Hepatic stellate cell (primary cell): ENCODE data around the gene UFD1.
A peak's percentile ranks its signal among the peaks of the same experiment; 100 is the strongest.

Experiments used
- DNase-seq: peaks from one replicate; pipeline ENCODE4 v3.0.0; 2011; ENCODE audit warnings: low spot score

UFD1 gene, protein sequence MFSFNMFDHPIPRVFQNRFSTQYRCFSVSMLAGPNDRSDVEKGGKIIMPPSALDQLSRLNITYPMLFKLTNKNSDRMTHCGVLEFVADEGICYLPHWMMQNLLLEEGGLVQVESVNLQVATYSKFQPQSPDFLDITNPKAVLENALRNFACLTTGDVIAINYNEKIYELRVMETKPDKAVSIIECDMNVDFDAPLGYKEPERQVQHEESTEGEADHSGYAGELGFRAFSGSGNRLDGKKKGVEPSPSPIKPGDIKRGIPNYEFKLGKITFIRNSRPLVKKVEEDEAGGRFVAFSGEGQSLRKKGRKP

DNA sequence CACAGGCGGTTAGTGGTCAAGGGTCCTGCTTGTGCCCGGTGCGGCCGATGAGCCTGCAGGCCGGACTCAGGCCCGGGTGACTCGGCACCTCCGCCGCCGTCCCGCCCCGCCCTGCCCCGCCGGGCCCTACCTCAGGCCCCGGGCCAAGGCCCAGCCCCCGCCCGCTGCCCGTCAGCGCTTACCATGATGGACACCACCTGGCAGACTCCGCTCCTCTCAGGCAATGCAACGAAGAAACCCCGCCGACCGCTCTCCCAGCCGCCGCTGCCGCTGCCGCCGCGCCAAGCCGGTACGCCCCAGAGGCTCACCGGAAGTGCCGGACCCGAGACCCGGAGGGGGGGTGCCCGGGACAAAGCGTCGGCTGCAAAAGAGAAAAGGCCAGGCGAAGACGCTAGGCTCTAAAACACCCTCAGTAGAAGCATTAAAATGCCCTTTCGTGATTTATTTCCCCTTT lies at the start of gene UFD1:
UFD1 (minus strand) TSS at position 293 of the 454 bp plus-strand sequence; CDS start at position 185, 108 bp downstream.
- peak; percentile 81 for DNase-seq

DNA sequence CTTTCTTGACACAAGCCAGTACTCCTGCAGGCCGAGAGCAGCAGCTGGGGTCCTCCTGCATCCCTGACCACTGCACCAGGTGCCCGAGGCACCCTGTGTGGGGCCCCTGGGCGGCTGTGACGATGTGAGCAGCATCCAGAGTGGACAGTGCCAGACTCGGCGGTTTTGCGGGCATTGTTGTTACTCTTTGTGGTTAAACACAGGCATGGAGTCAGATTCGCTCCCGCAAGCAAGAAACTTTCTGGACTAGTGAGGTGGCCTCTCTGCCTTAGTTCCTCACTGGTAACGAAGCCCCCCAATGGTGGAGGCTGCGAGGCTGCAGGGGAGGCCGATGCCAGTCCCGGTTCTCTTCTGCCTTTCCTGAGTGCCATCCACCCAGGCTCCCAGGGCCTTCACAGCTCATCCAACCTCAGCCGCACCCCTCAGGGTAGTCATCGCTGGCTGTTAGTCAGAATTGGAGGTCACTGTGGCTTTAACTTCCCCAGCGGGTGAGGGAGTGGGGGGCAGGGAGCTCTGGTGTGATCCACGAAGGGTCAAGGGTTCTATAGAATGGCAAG lies 48.9 kb upstream of the UFD1 start:
- no peak for DNase-seq

DNA sequence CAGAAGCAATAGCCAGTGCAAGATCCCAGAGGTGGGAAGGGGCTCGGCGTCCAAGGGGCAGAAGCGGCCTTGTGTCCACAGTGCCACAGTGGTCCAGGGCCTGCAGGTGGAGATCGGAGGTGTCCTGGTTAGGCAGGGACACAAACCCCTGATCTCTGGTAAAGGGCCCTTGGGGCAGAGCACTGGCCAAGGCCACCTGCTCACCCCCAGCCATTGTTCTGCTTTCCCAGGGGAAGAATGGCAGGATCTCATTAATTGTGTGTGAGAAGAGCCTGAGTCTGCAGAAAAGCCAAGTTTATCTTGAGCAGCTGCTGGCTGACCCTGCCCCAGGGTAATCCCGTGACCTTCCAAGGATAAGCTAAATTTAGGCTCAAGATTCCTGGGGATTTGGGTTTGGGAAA lies 48.3 kb upstream of the UFD1 start:
- DNase-seq = no peak

DNA sequence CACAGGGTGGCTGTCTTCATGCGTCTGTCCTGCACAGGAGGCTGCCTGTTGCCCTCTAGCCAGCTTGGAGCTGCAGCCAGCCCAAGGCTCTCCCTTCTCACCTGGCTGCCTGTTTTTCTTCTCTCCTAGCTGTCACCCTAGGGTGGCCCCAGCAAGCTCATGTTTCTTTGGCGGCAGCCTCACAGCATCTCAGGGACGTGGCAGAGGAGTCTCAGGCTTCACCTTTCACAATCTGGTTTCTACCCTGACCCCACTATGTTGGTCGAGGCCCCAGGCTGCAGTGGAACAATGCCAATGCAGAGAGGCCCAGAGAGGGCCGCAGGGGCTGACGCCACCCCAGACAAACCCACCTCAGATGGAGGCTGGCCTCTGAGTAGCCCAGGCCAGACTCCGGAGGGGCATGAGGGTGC lies 47.7 kb upstream of the UFD1 start:
- no peak for DNase-seq

DNA sequence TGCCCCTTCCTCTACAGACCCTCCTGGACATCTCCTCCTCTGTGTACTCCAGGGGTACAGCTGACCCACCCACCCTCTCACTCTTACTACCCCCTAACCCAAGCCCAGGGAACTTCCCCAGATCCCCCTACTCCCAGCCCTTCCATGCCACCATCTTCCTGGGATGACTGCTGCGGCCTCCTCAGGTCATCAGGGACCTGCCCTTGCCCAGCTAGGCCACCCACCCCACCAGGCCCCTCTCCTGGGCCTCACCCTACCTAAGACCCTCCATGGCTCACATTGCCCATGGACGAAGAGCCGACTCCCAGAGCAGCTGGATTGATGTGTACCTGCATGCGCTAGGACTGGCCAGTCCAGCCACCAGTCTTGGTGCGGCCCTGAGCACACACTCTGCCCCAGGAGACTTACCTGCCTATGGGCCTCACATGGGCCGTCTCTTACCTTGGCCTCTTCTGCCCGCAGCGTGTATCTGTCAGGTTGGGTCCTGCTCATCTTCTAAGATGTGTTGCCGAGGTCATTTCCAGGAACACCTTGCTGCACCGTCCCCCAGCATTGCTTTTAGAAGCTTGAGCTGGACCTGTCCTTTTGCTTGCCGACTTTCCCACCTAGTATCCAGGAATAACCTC lies 47.2 kb upstream of the UFD1 start:
- no peak for DNase-seq

DNA sequence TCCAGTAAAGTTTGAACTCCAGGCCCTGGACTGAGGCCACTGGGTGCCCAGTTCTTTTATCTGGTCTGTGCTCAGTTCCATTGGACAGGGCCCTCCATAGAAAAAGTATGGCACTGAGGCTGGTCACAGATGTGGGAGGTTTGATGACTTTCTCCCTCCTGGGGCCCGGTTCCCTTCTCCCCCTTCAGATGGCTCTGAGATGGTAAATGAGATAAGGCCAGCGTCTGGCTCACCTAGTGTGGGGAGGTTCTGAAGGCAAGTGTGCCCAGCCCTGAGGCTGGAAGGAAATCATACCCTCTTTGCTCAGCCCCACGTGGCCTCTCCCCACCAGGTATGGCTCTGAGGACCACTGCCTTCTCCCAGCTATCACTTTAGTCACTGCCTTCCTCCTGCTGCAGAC lies 46.7 kb upstream of the UFD1 start:
- DNase-seq = no peak

DNA sequence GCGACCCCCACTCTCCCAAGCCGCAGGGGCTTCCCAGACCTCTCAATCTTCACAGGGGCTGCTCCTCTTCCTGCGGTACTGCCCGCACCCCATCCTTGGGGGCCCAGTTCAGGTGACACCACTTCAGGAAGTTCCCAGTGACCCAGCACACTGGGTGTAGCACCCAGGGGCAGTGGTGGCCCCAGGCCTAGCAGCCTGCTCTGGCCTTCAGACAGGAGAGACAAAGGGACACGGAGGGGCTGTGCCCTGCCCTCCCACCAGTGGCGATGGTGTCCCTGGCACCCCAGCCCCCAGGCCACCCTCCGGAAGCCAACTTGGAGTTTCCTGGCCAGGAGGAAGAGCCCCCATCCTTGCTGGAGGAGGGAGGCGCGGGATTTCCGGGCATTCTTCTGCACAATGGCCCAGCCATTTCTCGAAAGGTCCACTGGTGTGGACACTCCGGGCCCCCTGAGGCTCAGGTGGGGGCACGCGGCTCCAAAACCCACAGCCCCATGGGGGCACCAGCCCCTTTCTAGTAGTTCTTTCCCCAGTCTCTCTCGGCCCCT lies 46.2 kb upstream of the UFD1 start:
- DNase-seq = no peak

DNA sequence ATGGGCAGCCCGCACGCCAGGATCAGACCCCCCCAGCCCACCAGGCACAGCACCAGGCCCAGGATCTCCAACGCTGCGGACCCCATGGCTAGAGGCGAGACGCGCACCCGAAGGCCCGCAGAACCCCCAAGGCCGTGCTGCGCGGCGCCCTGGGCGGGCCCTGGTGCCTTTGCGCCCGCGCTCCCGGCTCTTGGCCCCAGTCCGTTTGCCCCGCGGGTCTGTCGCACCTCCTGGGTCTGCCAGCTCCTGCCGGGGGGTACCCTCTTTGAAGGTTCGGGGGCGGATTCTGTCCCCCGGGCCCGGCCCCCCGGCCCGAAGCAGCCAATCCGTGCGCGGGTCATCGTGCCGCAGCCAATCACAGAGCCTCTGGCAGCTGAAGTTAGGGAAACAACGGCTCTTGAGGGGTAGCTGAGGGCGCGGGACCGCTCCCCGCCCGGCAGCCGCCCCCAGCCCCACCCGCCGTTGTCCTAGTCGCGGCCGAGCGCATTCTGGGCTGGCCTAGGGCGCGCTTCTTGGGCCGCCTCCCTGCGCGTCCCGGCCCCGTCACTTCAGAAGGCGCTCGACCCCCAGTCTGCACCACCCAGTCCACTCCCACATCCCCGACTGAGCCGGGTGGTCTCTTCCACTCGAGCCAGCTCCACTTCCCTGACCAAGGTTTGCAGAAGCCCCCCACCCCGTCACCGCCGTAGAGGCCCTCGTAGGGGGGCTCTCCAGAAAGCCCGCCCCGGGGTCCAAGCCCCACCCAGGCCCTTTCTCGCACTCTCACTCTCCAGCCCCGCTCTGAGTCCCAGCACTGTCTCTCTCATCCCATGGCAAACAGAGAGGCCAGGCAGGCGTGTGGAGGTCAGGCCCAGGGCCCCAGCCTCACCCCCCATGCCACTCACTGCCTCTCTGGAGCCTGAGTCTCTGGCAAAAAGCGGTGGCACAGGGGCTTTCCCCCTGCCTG lies 45.5 kb upstream of the UFD1 start, which contains the start of gene CLDN5:
CLDN5 (minus strand) TSS at position 241 of the 946 bp plus-strand sequence; CDS start at position 86, 155 bp downstream.
- DNase-seq = peak; percentile 54

DNA sequence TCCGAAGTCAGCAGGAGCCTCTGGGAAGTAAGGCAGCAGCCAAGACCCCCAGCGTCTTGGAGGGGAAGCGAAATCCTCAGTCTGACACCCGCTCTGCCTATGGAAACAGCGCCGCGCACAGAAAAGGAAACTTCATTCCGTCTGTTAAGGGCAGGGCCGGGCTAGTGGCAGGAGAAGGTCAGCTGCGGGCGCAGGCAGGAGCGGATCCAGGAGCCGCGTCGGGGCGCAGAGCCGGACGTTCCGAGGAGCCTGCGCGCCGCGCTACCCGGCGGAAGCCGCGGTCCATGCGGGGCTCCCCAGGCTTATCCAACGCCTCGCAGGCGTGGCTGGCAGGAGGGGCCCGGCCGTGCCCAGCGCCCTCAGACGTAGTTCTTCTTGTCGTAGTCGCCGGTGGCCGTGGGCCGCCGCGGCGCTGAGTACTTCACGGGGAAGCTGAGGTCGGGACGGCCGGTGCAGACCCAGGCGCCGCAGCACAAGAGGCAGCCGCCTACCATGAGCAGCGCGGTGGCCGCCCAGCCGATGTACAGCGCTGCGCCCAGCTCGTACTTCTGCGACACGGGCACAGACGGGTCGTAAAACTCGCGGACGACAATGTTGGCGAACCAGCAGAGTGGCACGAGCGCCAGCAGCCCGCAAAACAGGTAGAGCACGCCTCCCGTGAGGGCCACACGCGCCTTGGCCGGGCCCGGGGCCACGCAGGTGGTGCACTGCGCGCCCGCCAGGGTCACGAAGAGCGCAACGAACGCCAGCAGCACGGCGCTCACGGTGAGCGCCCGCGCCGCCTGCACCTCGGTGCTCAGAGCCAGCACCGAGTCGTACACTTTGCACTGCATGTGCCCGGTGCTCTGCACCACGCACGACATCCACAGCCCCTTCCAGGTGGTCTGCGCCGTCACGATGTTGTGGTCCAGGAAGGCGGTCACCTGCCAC lies 44.5 kb upstream of the UFD1 start:
- no peak for DNase-seq

DNA sequence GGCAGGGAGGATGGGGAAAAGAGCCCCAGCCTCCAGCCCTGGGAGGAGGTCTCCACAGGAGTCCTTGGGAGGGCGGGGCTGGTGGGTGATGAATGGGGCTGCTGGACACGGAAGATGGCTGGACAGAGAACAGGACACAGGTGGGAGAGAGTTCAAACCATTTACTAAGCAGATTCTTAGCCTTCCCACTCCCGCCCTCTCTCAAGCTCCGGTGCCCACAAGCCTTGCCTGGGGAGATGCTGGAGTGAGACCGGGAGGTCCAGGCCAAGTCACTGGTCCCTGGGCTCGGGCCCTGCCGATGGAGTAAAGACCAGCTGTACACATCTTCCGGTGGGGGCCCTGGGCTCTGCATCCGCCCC lies 43.9 kb upstream of the UFD1 start:
- no peak for DNase-seq

DNA sequence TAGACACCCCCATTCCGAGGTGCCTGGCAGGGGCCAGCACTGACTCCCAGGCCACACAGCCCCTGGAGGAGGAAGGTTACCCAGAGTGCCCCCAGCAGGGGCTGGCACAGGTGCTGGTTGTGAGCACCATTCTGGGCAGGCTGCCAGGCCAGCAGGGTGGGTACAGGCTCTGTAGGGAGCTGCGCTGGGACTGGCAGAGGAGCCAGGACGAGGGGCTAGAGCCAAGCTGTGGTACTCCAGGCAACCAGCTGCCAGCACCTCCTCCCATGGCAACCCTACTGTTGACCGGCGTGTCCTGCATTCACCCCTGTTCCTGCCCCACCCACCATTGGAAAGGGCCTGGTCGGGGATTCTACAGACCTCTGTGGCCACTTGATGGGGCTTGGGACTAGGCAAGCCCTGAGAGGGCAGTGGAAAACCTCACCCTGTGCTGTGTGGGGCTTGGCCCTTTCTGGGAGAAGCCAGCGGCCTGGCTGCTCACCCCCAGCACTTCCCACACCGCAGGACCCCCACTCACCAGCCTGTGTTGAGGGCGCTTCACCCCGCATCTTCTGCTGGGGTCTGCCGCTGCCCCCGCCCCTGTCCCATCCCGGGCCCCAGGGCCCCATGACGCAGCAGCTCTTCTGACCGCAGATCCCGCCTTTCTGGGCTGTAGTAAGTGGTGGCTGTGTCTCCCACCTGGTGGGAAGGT lies 43.3 kb upstream of the UFD1 start:
- no peak for DNase-seq

DNA sequence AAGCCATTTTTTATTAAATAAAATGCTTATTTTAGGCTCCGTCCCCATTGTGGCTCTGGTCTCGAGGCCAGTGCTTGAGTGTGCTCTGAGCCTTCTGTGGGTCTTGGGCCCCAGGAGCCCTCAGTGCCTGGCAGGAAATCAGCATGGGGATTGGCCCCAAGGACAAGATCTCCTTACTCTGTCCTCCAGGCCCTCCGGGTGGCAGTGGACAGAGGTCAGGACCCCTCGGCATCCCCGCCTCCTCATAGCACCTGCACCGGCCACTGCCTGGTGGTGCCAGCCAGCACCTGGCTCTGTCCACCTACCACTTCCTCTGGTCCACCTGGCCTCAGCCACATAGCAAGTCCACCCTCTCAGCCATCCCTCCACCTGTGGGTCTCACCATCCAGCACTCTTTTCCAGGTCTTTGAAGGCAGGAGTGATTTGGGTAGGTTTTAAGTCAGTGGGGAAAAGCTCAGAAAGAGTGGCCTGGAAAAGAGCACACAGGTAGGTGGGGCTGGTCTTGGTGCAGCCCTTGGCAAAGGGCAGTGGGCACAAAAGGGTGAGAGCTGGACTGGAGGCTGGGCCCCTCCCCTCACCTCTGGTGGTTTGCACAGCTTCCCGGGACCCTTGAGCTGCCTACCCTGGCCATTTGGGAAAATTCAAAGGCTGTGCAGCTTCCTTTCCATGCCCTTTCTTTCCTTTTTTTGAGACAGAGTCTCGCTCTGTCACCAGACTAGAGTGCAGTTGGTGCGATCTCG lies 41.7 kb upstream of the UFD1 start:
- no peak for DNase-seq

DNA sequence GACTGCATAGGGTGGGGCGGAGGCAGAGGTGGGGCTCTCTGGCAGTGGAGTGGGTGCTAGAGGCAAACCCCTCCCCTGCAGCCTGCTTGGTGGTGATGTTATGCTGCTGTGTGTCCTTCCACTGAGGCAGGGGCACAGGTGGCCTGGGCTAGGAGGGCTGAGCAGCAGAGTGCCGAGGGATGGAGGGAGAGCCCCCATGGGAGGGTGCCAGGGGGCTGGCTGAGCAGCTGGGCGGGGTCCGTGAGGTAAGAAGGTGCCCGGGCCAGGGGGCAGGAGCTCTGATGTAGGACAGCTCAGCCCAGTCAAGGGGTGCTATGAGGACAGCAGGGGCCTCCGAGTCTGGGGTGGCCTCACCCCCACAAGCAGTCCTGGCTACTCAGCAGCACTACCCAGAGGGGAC lies 41.0 kb upstream of the UFD1 start:
- no peak for DNase-seq

DNA sequence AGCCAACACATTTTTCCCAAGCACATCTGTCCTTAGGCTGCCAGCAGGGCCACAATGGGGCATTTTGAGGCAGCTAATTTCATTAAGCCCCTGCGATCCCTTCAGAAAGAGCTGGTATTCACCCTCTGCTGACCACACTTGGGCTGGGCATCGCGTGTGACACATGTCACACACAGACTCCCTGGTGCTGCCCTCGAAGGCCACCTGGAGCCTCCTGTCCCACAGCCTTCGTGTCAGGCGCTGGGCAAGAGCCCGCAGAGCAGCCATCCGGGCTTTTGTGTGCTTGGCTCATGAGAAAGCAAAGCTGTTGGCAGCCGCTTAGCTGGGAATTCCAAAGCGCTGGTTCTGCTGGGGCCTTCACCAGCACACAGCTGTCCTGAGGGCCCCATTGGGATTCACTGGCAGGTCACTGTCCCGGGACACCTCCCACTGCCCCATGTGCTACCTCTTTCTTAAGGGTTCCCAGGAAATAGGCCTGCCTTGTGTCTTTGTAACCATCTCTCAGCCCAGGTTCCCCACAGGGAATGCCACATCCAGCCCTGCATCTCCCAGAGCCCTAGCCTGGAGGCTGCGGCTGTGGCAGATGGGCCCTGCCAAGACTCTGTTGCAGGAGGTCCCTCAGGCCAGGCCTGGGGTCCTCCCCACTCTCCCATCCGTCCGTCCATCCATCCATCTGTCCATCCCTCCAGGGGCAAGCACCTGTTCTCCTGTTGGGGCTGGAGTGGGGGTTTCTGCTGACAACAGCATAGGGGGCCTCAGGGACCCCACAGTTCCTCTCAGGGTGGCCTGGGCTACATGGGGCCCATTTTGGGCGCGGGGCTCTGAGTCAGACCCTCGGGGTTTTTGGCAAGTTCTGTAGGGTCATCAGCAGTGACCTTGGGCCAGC lies 40.3 kb upstream of the UFD1 start:
- DNase-seq = no peak

DNA sequence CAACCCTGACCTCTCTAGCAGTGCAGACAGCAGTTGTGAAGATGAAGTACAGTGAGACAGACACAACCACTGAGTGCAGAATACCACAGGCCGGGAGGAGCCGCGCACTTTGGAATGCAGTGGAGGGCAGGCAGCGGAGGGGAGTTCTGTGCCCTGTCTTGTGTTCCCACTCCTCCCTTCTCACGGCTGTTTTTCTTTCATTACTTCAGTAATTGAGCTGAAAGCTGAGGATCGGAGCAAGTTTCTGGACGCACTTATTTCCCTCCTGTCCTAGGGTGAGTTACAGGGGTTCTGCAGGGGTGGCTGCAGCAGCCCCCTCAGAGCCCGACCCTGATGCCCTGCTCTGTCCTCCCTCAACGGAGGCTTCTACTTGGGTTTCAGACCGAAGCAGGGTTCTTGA lies 39.6 kb upstream of the UFD1 start:
- DNase-seq = no peak

DNA sequence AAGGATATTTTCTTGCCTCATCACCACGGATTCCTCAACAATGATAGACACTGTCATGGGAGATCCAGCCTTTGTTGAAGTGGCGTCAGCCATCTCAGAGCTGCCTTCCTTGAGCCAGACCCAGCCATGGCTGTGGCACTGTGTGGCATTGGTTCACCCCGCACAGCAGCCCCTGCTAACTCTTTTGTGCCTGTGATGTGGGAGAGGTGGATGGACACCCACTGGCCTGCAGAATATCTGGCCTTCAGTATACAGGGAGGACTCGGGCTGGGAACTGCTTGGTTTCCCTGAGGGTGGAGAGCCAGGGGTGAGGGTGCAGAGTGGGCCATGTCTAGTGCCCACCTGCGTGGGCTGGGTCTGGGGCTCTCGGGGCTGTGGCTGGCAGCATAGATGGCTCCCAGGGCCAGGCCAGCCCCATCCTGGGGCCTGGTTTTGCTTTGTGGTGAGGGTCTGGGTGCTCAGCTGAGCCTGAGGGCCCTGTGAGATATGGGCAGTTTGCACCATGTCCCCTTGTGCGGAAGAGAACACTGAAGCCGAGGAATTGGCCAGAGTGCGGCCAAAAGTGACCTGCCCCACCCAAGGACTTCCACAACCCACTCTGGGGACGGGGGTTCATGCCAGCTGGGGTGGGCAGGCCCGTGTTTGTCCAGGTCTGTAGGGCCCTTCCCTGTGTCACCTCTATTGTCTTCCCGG lies 39.1 kb upstream of the UFD1 start:
- DNase-seq = no peak

DNA sequence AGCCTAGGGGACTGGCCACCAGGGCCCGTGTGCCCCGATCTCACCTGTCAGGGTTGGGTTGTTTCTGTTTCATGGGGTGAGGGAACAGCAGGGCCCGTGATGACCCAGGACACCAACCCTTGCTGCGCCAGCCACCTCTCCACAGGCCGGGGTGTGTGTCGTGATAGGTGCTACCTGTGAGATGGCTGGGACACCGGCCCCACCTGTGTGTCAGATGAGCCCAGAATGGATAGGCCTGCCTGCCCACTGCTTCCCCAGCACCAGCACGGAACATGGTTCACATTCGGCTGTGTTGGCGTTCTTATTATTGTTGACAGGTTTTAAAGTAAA lies 38.1 kb upstream of the UFD1 start:
- DNase-seq = no peak
